Measurements from ENCODE around the gene TAGLN2. TPM values are rescaled to one million over a fixed set of nuclear protein-coding genes. Genes with fewer than 3 reads are reported as not detected.

TAGLN2 gene
- polyA plus RNA-seq, 3 donors: 658 to 1,259 (median 918) TPM

- Mint-ChIP-seq H3K4me3 (peak overlapping the region in 1 of 2 donors; percentile 8), H3K4me1 (peaks cover 5% of the 10 kb centered on the region), H3K27ac (no peak overlapping the region), H3K9me3 (no peaks in the 10 kb centered on the region), H3K27me3 (ENCODE audit: low read depth in 3 of 3) (peaks cover 2 to 3% (median 3%) of the 10 kb centered on the region in 3 donors), H3K36me3 (no peaks in the 10 kb centered on the region)
- no peak for TF ChIP-seq CTCF (IDR thresholded peaks at IDR 0.05)
- no peak overlapping the region for H3K4me2 ChIP-seq (replicated peaks; ENCODE audit: extremely low read depth, low read length, poor library complexity, severe bottlenecking)
- intact Hi-C loops (cut with micrococcal nuclease): no loop called here
- no peak overlapping the region for H3K27ac ChIP-seq (ENCODE audit: low read depth in 1 of 2, low read length in 2 of 2)
- no peaks in the 10 kb centered on the region for H3K9me3 ChIP-seq (replicated peaks in 1 of 2; ENCODE audit: control insufficient read depth in 1 of 2, insufficient read depth in 1 of 2, low read length in 2 of 2)
- no peaks in the 10 kb centered on the region for H4K20me1 ChIP-seq (ENCODE audit: insufficient read depth, low read length)
- WGBS (ENCODE audit: insufficient coverage): 100% methylated on average over 1 of the region's 3 CpGs
- H3K79me2 ChIP-seq (ENCODE audit: insufficient read depth, low read length): no peaks in the 10 kb centered on the region
- no peaks in the 10 kb centered on the region for H3K27me3 ChIP-seq (ENCODE audit: control insufficient read depth in 2 of 2, insufficient read depth in 2 of 2, low read length in 2 of 2)
- H3K4me1 ChIP-seq (ENCODE audit: control insufficient read depth in 1 of 2, insufficient read depth in 2 of 2, low read length in 2 of 2): peaks cover 44 to 45% of the 10 kb centered on the region in 2 donors
- no peak for DNase-seq
- no peak overlapping the region for H3K9ac ChIP-seq (ENCODE audit: insufficient read depth, low read length, poor library complexity, severe bottlenecking)
- H2AFZ ChIP-seq (ENCODE audit: insufficient read depth, low read depth, low read length, poor library complexity, severe bottlenecking): no peak overlapping the region
- no peak overlapping the region for H3K4me3 ChIP-seq (replicated peaks in 1 of 3; ENCODE audit: low read depth in 2 of 3, low read length in 3 of 3)
- H3K36me3 ChIP-seq (replicated peaks in 1 of 2; ENCODE audit: control insufficient read depth in 1 of 2, insufficient read depth in 2 of 2, low read length in 2 of 2): no peaks in the 10 kb centered on the region
Measured at GRCh38 chr1:159879136-159879535, 46.2 kb downstream of the TAGLN2 start.

GRCh38 chr1:159877695-159878444 is 47.4 kb downstream of the TAGLN2 start:
- no peak for DNase-seq
- no peak overlapping the region for H3K4me3 ChIP-seq (replicated peaks in 1 of 3; ENCODE audit: low read depth in 2 of 3, low read length in 3 of 3)
- H3K9ac ChIP-seq (ENCODE audit: insufficient read depth, low read length, poor library complexity, severe bottlenecking): no peak overlapping the region
- Mint-ChIP-seq H3K36me3 (no peaks in the 10 kb centered on the region), H3K27me3 (ENCODE audit: low read depth in 3 of 3) (peaks cover 2 to 3% (median 3%) of the 10 kb centered on the region in 3 donors), H3K9me3 (no peaks in the 10 kb centered on the region), H3K4me1 (peaks cover 16% of the 10 kb centered on the region), H3K27ac (no peak overlapping the region), H3K4me3 (no peak overlapping the region)
- no peaks in the 10 kb centered on the region for H3K27me3 ChIP-seq (ENCODE audit: control insufficient read depth in 2 of 2, insufficient read depth in 2 of 2, low read length in 2 of 2)
- WGBS (ENCODE audit: insufficient coverage): no CpG with 5 or more reads among the region's 6 CpGs
- intact Hi-C loops (cut with micrococcal nuclease): no loop called here
- no peaks in the 10 kb centered on the region for H3K36me3 ChIP-seq (replicated peaks in 1 of 2; ENCODE audit: control insufficient read depth in 1 of 2, insufficient read depth in 2 of 2, low read length in 2 of 2)
- H3K4me1 ChIP-seq (ENCODE audit: control insufficient read depth in 1 of 2, insufficient read depth in 2 of 2, low read length in 2 of 2): peaks cover 52 to 53% of the 10 kb centered on the region in 2 donors
- H3K4me2 ChIP-seq (replicated peaks; ENCODE audit: extremely low read depth, low read length, poor library complexity, severe bottlenecking): no peak overlapping the region
- no peaks in the 10 kb centered on the region for H3K9me3 ChIP-seq (replicated peaks in 1 of 2; ENCODE audit: control insufficient read depth in 1 of 2, insufficient read depth in 1 of 2, low read length in 2 of 2)
- H4K20me1 ChIP-seq (ENCODE audit: insufficient read depth, low read length): no peaks in the 10 kb centered on the region
- no peak overlapping the region for H2AFZ ChIP-seq (ENCODE audit: insufficient read depth, low read depth, low read length, poor library complexity, severe bottlenecking)
- TF ChIP-seq CTCF (IDR thresholded peaks at IDR 0.05): no peak
- no peaks in the 10 kb centered on the region for H3K79me2 ChIP-seq (ENCODE audit: insufficient read depth, low read length)
- H3K27ac ChIP-seq (ENCODE audit: low read depth in 1 of 2, low read length in 2 of 2): no peak overlapping the region

Data from CD14-positive monocyte (primary cell).